Liver (tissue), 9 donors: ENCODE data around the gene TIAM2. TPM values are rescaled to one million over a fixed set of nuclear protein-coding genes. Genes with fewer than 3 reads are reported as not detected.

Source experiments
- DNase-seq: peaks from one replicate; pipeline ENCODE4 v3.0.0-alpha.2; 2017; ENCODE audit warnings: low spot score
- H3K27ac ChIP-seq, 2 donors: one replicate each; pipeline ENCODE4 v1.7.0; 2013; ENCODE audit warnings: inconsistent platforms in 2 of 2, low read length in 2 of 2, control low read depth in 1 of 2, low read depth in 1 of 2, mild to moderate bottlenecking in 1 of 2
- H3K27me3 ChIP-seq, 4 donors: one replicate each; pipeline versions ENCODE4 v1.6.1 to v1.7.0; 2013; ENCODE audit warnings: low read length in 3 of 4, inconsistent platforms in 1 of 4, mild to moderate bottlenecking in 1 of 4, moderate library complexity in 1 of 4; ENCODE audit not compliant: control insufficient read depth in 4 of 4, insufficient read depth in 4 of 4
- H3K36me3 ChIP-seq, 4 donors: one replicate each; pipeline versions ENCODE4 v1.6.1 to v1.7.0; 2013; ENCODE audit warnings: low read length in 3 of 4, mild to moderate bottlenecking in 3 of 4, low read depth in 1 of 4, moderate library complexity in 1 of 4; ENCODE audit not compliant: control insufficient read depth in 4 of 4, insufficient read depth in 3 of 4
- H3K4me1 ChIP-seq, 4 donors: one replicate each; pipeline versions ENCODE4 v1.6.1 to v1.7.0; 2013; ENCODE audit warnings: low read length in 3 of 4, mild to moderate bottlenecking in 3 of 4, moderate library complexity in 1 of 4; ENCODE audit not compliant: control insufficient read depth in 4 of 4, insufficient read depth in 4 of 4
- H3K4me3 ChIP-seq, 3 donors: one replicate each; pipeline versions ENCODE4 v1.6.1 to v1.7.0; 2013; ENCODE audit warnings: low read length in 3 of 3, control low read depth in 1 of 3, low read depth in 1 of 3, mild to moderate bottlenecking in 1 of 3
- H3K9ac ChIP-seq, 2 donors: one replicate each; pipeline ENCODE4 v1.7.0; 2013; ENCODE audit warnings: low read length in 2 of 2, mild to moderate bottlenecking in 2 of 2, moderate library complexity in 2 of 2, control low read depth in 1 of 2, low read depth in 1 of 2
- H3K9me3 ChIP-seq, 4 donors: one replicate each; pipeline versions ENCODE4 v1.6.1 to v1.7.0; 2013; ENCODE audit warnings: low read length in 3 of 4; ENCODE audit not compliant: control insufficient read depth in 4 of 4
- ATF3 ChIP-seq: IDR thresholded peaks from 2 replicates; pipeline ENCODE4 v1.6.1; 2016; ENCODE audit warnings: antibody characterized with exemption
- EGR1 ChIP-seq, 2 donors: IDR thresholded peaks; 2 replicates each; pipeline ENCODE4 v1.6.1; 2016 to 2018; ENCODE audit warnings: antibody characterized with exemption in 2 of 2, low read depth in 2 of 2
- FOXA1 ChIP-seq: IDR thresholded peaks from 2 replicates; pipeline ENCODE4 v1.6.1; 2016; ENCODE audit warnings: antibody characterized with exemption
- FOXA2 ChIP-seq: IDR thresholded peaks from 2 replicates; pipeline ENCODE4 v1.6.1; 2016; ENCODE audit warnings: antibody characterized with exemption
- GABPA ChIP-seq, 2 donors: IDR thresholded peaks in 1 of 2; conservative IDR thresholded peaks in 1 of 2; 2 replicates each; pipeline ENCODE4 v1.6.1; 2016; ENCODE audit warnings: antibody characterized with exemption in 2 of 2, mild to moderate bottlenecking in 1 of 2, moderate library complexity in 1 of 2
- HNF4A ChIP-seq, 2 donors: conservative IDR thresholded peaks; 2 replicates each; pipeline ENCODE4 v1.6.1; 2016; ENCODE audit warnings: antibody characterized with exemption in 2 of 2, mild to moderate bottlenecking in 2 of 2
- HNF4G ChIP-seq: IDR thresholded peaks from 2 replicates; pipeline ENCODE4 v1.6.1; 2016; ENCODE audit warnings: antibody characterized with exemption
- JUND ChIP-seq, 2 donors: IDR thresholded peaks; 2 replicates each; pipeline ENCODE4 v1.6.1; 2016; ENCODE audit warnings: antibody characterized with exemption in 2 of 2
- NR2F2 ChIP-seq: IDR thresholded peaks from 2 replicates; pipeline ENCODE4 v1.6.1; 2016; ENCODE audit warnings: antibody characterized with exemption
- RAD21 ChIP-seq, 2 donors: IDR thresholded peaks; 2 replicates each; pipeline ENCODE4 v1.6.1; 2016; ENCODE audit warnings: antibody characterized with exemption in 2 of 2, mild to moderate bottlenecking in 2 of 2
- REST ChIP-seq: IDR thresholded peaks from 2 replicates; pipeline ENCODE4 v1.6.1; 2016; ENCODE audit warnings: antibody characterized with exemption, mild to moderate bottlenecking
- RXRA ChIP-seq, 2 donors: IDR thresholded peaks; 2 replicates each; pipeline ENCODE4 v1.6.1; 2017 to 2018; ENCODE audit warnings: antibody characterized with exemption in 2 of 2, mild to moderate bottlenecking in 1 of 2
- SP1 ChIP-seq: IDR thresholded peaks from 2 replicates; pipeline ENCODE4 v1.6.1; 2018; ENCODE audit warnings: antibody characterized with exemption, mild to moderate bottlenecking
- TAF1 ChIP-seq: conservative IDR thresholded peaks from 2 replicates; pipeline ENCODE4 v1.6.1; 2016; ENCODE audit warnings: antibody characterized with exemption, mild to moderate bottlenecking
- YY1 ChIP-seq: IDR thresholded peaks from 2 replicates; pipeline ENCODE4 v1.6.1; 2016; ENCODE audit warnings: antibody characterized with exemption, mild to moderate bottlenecking
- ZBTB33 ChIP-seq: IDR thresholded peaks from 2 replicates; pipeline ENCODE4 v1.6.1; 2016; ENCODE audit warnings: antibody characterized with exemption
- WGBS: extraction: QIAGEN DNeasy Blood & Tissue Kit; methylation state at CpG from one replicate; pipeline ENCODE4 v1.1.7; 2013; 5-methylcytosine and 5-hydroxymethylcytosine counted together
- polyA plus RNA-seq, 2 donors: library from polyadenylated mRNA; stranded (reverse) in 1 of 2; unstranded in 1 of 2; fragments of 200-250 nt in 1 of 2; fragments of >200 nt in 1 of 2; fragmentation: Nextera tagmentation in 1 of 2; extraction: Ambion mirVana in 1 of 2; gene quantifications; one replicate each; pipeline versions ENCODE4 v1.2.1 to v1.2.3, GENCODE V29; 2013 to 2015
- total RNA-seq, 2 donors: library from RNA; depleted of rRNA; stranded (reverse); fragments of >200 nt; gene quantifications; one replicate each; pipeline ENCODE4 v1.2.3, GENCODE V29; 2014
- TF ChIP-seq, protein P1 (sequence below): fragments of 150-350 bp; IDR thresholded peaks from 2 replicates; pipeline ENCODE4 v1.5.1; 2017; ENCODE audit warnings: improper control_type of control experiment, low read depth, low read length; ENCODE audit not compliant: missing input control
- TF ChIP-seq, protein P2 (sequence below): IDR thresholded peaks from 2 replicates; pipeline ENCODE4 v1.6.1; 2016; ENCODE audit warnings: antibody characterized with exemption
- donor health status: healthy.
- donor health status: healthy.
- donor health status: healthy.
- donor health status: healthy.
- donor health status: healthy.

Gene TIAM2
- total and polyA plus RNA-seq, 4 donors: 0.62 to 3.7 (median 2.4) TPM

DNA sequence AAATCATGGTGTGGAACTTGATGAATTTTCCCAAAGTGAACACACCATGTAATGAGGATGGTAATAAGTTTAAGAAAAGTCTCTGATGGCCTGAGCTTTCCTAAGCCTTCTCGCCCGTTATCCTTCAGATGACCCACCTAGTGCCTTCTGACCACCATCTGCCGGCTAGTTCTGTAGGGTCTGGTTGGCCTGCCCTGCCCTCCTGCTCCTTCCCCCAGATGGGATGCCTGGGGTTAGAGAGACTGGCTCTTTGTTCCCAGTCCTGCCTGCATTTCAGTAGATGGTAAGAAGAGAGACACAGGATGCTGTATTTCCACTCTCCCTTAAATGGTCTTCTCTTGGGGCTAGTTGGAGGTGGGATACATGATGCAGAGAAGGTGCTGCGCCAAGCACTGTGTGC, 43.0 kb downstream of the TIAM2 start:
- TF ChIP-seq, protein P1, sequence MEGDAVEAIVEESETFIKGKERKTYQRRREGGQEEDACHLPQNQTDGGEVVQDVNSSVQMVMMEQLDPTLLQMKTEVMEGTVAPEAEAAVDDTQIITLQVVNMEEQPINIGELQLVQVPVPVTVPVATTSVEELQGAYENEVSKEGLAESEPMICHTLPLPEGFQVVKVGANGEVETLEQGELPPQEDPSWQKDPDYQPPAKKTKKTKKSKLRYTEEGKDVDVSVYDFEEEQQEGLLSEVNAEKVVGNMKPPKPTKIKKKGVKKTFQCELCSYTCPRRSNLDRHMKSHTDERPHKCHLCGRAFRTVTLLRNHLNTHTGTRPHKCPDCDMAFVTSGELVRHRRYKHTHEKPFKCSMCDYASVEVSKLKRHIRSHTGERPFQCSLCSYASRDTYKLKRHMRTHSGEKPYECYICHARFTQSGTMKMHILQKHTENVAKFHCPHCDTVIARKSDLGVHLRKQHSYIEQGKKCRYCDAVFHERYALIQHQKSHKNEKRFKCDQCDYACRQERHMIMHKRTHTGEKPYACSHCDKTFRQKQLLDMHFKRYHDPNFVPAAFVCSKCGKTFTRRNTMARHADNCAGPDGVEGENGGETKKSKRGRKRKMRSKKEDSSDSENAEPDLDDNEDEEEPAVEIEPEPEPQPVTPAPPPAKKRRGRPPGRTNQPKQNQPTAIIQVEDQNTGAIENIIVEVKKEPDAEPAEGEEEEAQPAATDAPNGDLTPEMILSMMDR: no peak
- TF ChIP-seq TAF1 (no peak), HNF4G (no peak), FOXA1 (no peak), REST (no peak), ATF3 (no peak), GABPA (IDR thresholded peaks at IDR 0.05 in 1 of 2, conservative IDR thresholded peaks at IDR 0.05 in 1 of 2) (no peak), HNF4A (conservative IDR thresholded peaks at IDR 0.05) (no peak), YY1 (no peak), FOXA2 (no peak), RXRA (IDR thresholded peaks at IDR 0.05) (no peak), JUND (IDR thresholded peaks at IDR 0.05) (no peak), ZBTB33 (no peak), NR2F2 (no peak), RAD21 (IDR thresholded peaks at IDR 0.05) (no peak), EGR1 (IDR thresholded peaks at IDR 0.05; ENCODE audit: low read depth in 2 of 2) (no peak)
- TF ChIP-seq, protein P2, sequence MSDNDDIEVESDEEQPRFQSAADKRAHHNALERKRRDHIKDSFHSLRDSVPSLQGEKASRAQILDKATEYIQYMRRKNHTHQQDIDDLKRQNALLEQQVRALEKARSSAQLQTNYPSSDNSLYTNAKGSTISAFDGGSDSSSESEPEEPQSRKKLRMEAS: no peak
- WGBS: 96% methylated on average over 4 of the region's 4 CpGs
- no peak for DNase-seq

GRCh38 chr6:155038527-155038926, 43.4 kb downstream of the TIAM2 start:
- Histone ChIP-seq H3K9me3 (no peaks in the 10 kb centered on the region), H3K4me3 (no peak overlapping the region), H3K4me1 (no peaks in the 10 kb centered on the region), H3K36me3 (no peaks in the 10 kb centered on the region), H3K9ac (no peak overlapping the region), H3K27me3 (no peaks in the 10 kb centered on the region), H3K27ac (no peak overlapping the region)
- no peak for DNase-seq
- TF ChIP-seq SP1: no peak
- TF ChIP-seq, protein P1: no peak
- TF ChIP-seq YY1: no peak
- no peak for TF ChIP-seq FOXA2
- 91% methylated on average over 2 of the region's 2 CpGs for WGBS

More for the DNA sequence above, 43.0 kb downstream of the TIAM2 start:
- no peaks in the 10 kb centered on the region for H3K27me3 ChIP-seq
- H3K36me3 ChIP-seq: no peaks in the 10 kb centered on the region
- no peak overlapping the region for H3K4me3 ChIP-seq
- no peak overlapping the region for H3K9ac ChIP-seq
- no peaks in the 10 kb centered on the region for H3K9me3 ChIP-seq
- no peak overlapping the region for H3K27ac ChIP-seq
- H3K4me1 ChIP-seq: no peaks in the 10 kb centered on the region
